DND-41 (cell line): ENCODE data around the gene SYS1.

ENCODE experiments used
- ATAC-seq: fragments of 200-7000 bp; cut with Tn5 transposase; 3 replicates; pipeline ENCODE4 v1.9.1; 2021; ENCODE audit warnings: low read depth; ENCODE audit not compliant: insufficient read depth
- DNase-seq: peaks from one replicate; pipeline ENCODE4 v3.0.0-alpha.2; 2020
- H2AFZ ChIP-seq: 2 replicates; pipeline ENCODE4 v1.6.0; 2012; ENCODE audit warnings: low read depth, low read length
- H3K27ac ChIP-seq: 2 replicates; pipeline ENCODE4 v1.5.1; 2012; ENCODE audit warnings: low read length, inconsistent platforms
- H3K27me3 ChIP-seq: fragments of 200-600 bp; sonication (generic); 2 replicates; pipeline ENCODE4 v1.6.0; 2012; ENCODE audit warnings: low read length, mild to moderate bottlenecking, inconsistent platforms; ENCODE audit not compliant: insufficient read depth, poor library complexity
- H3K36me3 ChIP-seq: 2 replicates; pipeline ENCODE4 v1.5.1; 2012; ENCODE audit warnings: low read length, inconsistent platforms; ENCODE audit not compliant: insufficient read depth
- H3K4me1 ChIP-seq: 2 replicates; pipeline ENCODE4 v1.5.1; 2012; ENCODE audit warnings: mild to moderate bottlenecking, low read length; ENCODE audit not compliant: insufficient read depth
- H3K4me2 ChIP-seq: 2 replicates; pipeline ENCODE4 v1.6.0; 2012; ENCODE audit warnings: mild to moderate bottlenecking, moderate library complexity, low read length, inconsistent platforms; ENCODE audit not compliant: insufficient read depth
- H3K4me3 ChIP-seq, 2 experiments: fragments of 200-600 bp in 1 of 2; shearing (Covaris generic) in 1 of 2; 2 replicates each; pipeline ENCODE4 v1.5.1; 2012 to 2016; ENCODE audit warnings: inconsistent platforms in 2 of 2, low read length in 2 of 2, mild to moderate bottlenecking in 2 of 2, low read depth in 1 of 2, moderate library complexity in 1 of 2
- H3K79me2 ChIP-seq: 2 replicates; pipeline ENCODE4 v1.6.0; 2012; ENCODE audit warnings: low read length, inconsistent platforms; ENCODE audit not compliant: insufficient read depth
- H3K9ac ChIP-seq: 2 replicates; pipeline ENCODE4 v1.6.0; 2012; ENCODE audit warnings: low read depth, mild to moderate bottlenecking, inconsistent platforms, low read length, moderate library complexity
- H3K9me3 ChIP-seq: 2 replicates; pipeline ENCODE4 v1.5.1; 2012; ENCODE audit warnings: low read length, moderate library complexity, mild to moderate bottlenecking, inconsistent platforms; ENCODE audit not compliant: insufficient read depth, severe bottlenecking
- H4K20me1 ChIP-seq: 2 replicates; pipeline ENCODE4 v1.6.0; 2012; ENCODE audit warnings: low read length; ENCODE audit not compliant: insufficient read depth
- EZH2 ChIP-seq: IDR thresholded peaks from 3 replicates; pipeline ENCODE4 v1.6.1; 2012; ENCODE audit warnings: borderline replicate concordance, low read depth, mild to moderate bottlenecking, moderate library complexity, low read length, inconsistent platforms; ENCODE audit not compliant: severe bottlenecking
- TF ChIP-seq, protein P1 (sequence below): IDR thresholded peaks from 2 replicates; pipeline ENCODE4 v1.5.1; 2012; ENCODE audit warnings: borderline replicate concordance, low read length, moderate library complexity, mild to moderate bottlenecking; ENCODE audit not compliant: poor library complexity, severe bottlenecking; ENCODE audit errors: extremely low read depth

Gene SYS1

GRCh38 chr20:45346851-45347250 is 16.1 kb upstream of the SYS1 start:
- ATAC-seq = no peak
- Histone ChIP-seq H3K27ac (no peak overlapping the region), H2AFZ (no peak overlapping the region), H3K79me2 (no peaks in the 10 kb centered on the region), H3K4me3 (no peak overlapping the region), H3K9me3 (no peaks in the 10 kb centered on the region), H3K9ac (no peak overlapping the region), H4K20me1 (0 out of 2 replicates have a peak, but pooled peaks cover 2% of the 10 kb centered on the region), H3K36me3 (no peaks in the 10 kb centered on the region), H3K27me3 (peaks cover 47% of the 10 kb centered on the region), H3K4me1 (no peaks in the 10 kb centered on the region), H3K4me2 (no peak overlapping the region)
- DNase-seq = no peak
- TF ChIP-seq, protein P1, sequence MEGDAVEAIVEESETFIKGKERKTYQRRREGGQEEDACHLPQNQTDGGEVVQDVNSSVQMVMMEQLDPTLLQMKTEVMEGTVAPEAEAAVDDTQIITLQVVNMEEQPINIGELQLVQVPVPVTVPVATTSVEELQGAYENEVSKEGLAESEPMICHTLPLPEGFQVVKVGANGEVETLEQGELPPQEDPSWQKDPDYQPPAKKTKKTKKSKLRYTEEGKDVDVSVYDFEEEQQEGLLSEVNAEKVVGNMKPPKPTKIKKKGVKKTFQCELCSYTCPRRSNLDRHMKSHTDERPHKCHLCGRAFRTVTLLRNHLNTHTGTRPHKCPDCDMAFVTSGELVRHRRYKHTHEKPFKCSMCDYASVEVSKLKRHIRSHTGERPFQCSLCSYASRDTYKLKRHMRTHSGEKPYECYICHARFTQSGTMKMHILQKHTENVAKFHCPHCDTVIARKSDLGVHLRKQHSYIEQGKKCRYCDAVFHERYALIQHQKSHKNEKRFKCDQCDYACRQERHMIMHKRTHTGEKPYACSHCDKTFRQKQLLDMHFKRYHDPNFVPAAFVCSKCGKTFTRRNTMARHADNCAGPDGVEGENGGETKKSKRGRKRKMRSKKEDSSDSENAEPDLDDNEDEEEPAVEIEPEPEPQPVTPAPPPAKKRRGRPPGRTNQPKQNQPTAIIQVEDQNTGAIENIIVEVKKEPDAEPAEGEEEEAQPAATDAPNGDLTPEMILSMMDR = no peak
- TF ChIP-seq EZH2 = no peak

GRCh38 chr20:45347297-45347935 is 15.5 kb upstream of the SYS1 start:
- H3K4me2 ChIP-seq = no peak overlapping the region
- no peak overlapping the region for H2AFZ ChIP-seq
- no peaks in the 10 kb centered on the region for H3K9me3 ChIP-seq
- no peaks in the 10 kb centered on the region for H3K4me1 ChIP-seq
- no peak overlapping the region for H3K27ac ChIP-seq
- ATAC-seq (no peak), DNase-seq (no peak)
- no peak overlapping the region for H3K9ac ChIP-seq
- TF ChIP-seq EZH2 = no peak
- TF ChIP-seq, protein P1 = no peak
- no peaks in the 10 kb centered on the region for H3K36me3 ChIP-seq
- no peak overlapping the region for H3K4me3 ChIP-seq
- no peaks in the 10 kb centered on the region for H3K79me2 ChIP-seq
- H4K20me1 ChIP-seq = 0 out of 2 replicates have a peak, but pooled peaks cover 2% of the 10 kb centered on the region
- peaks cover 42% of the 10 kb centered on the region for H3K27me3 ChIP-seq

- no peak for ATAC-seq
- no peak within 1 kb of the TSS for H3K27ac ChIP-seq
Measured at GRCh38 chr20:45347936-45348778, 14.8 kb upstream of the SYS1 start, which contains the start of gene SDC4. Gene SDC4 (minus strand): TSS chr20:45348424. CDS start chr20:45348384, 40 bp downstream.

More at GRCh38 chr20:45347936-45348778, 14.8 kb upstream of the SYS1 start, which contains the start of gene SDC4:
- H3K4me2 ChIP-seq = no peak within 1 kb of the TSS
- H3K9ac ChIP-seq = no peak within 1 kb of the TSS
- no peaks in the 10 kb centered on the region for H3K79me2 ChIP-seq
- H3K27me3 ChIP-seq = peaks cover 38% of the 10 kb centered on the region
- H3K4me1 ChIP-seq = no peaks in the 10 kb centered on the region
- H3K36me3 ChIP-seq = no peaks in the 10 kb centered on the region
- no peak within 1 kb of the TSS for H3K4me3 ChIP-seq
- H4K20me1 ChIP-seq = 0 out of 2 replicates have a peak, but pooled peaks cover 2% of the 10 kb centered on the region
- H2AFZ ChIP-seq = no peak within 1 kb of the TSS
- no peak for TF ChIP-seq EZH2
- TF ChIP-seq, protein P1 = no peak
- no peak for DNase-seq
- no peaks in the 10 kb centered on the region for H3K9me3 ChIP-seq
